ENCODE data around the gene CPLX4.
"Not testable (repeated sequence)": the region's sequence is repeated elsewhere in the genome, so short reads cannot be mapped to it uniquely, and the experiment has no call there.

The CPLX4 gene

GRCh38 chr18:59266459-59266858 lies 52.0 kb downstream of the CPLX4 start:
- DNase-seq (ENCODE audit: low read depth), result no peak
- no peak for TF ChIP-seq CTCF (IDR thresholded peaks at IDR 0.05; ENCODE audit: control insufficient read depth, insufficient read depth, low read depth, low read length, missing control alignments)
- H3K4me3 ChIP-seq (ENCODE audit: control insufficient read depth, low read depth, low read length), result no peak overlapping the region

- DNase-seq (ENCODE audit: low read depth), result no peak
- H3K4me3 ChIP-seq (ENCODE audit: control insufficient read depth, low read depth, low read length), result no peak overlapping the region
- no peak for TF ChIP-seq CTCF (IDR thresholded peaks at IDR 0.05; ENCODE audit: control insufficient read depth, insufficient read depth, low read depth, low read length, missing control alignments)
Measured at GRCh38 chr18:59265974-59266369, 52.5 kb downstream of the CPLX4 start.

- H3K4me3 ChIP-seq (ENCODE audit: control insufficient read depth, low read depth, low read length), result peak overlapping the region; percentile 36
- no peak for DNase-seq (ENCODE audit: low read depth)
- no peak for TF ChIP-seq CTCF (IDR thresholded peaks at IDR 0.05; ENCODE audit: control insufficient read depth, insufficient read depth, low read depth, low read length, missing control alignments)
Measured at GRCh38 chr18:59265246-59265973, 53.0 kb downstream of the CPLX4 start.

GRCh38 chr18:59264651-59265245 lies 53.7 kb downstream of the CPLX4 start:
- no peak for TF ChIP-seq CTCF (IDR thresholded peaks at IDR 0.05; ENCODE audit: control insufficient read depth, insufficient read depth, low read depth, low read length, missing control alignments)
- no peak for DNase-seq (ENCODE audit: low read depth)
- H3K4me3 ChIP-seq (ENCODE audit: control insufficient read depth, low read depth, low read length), result no peak overlapping the region

- no peak for DNase-seq (ENCODE audit: low read depth)
- H3K4me3 ChIP-seq (ENCODE audit: control insufficient read depth, low read depth, low read length), result no peak overlapping the region
- no peak for TF ChIP-seq CTCF (IDR thresholded peaks at IDR 0.05; ENCODE audit: control insufficient read depth, insufficient read depth, low read depth, low read length, missing control alignments)
Measured at GRCh38 chr18:59264121-59264571, 54.3 kb downstream of the CPLX4 start.

- no peak overlapping the region for H3K4me3 ChIP-seq (ENCODE audit: control insufficient read depth, low read depth, low read length)
- no peak for DNase-seq (ENCODE audit: low read depth)
- TF ChIP-seq CTCF (IDR thresholded peaks at IDR 0.05; ENCODE audit: control insufficient read depth, insufficient read depth, low read depth, low read length, missing control alignments), result no peak
Measured at GRCh38 chr18:59263661-59264060, 54.8 kb downstream of the CPLX4 start.

- not testable (repeated sequence) for DNase-seq (ENCODE audit: low read depth); H3K4me3 ChIP-seq (ENCODE audit: control insufficient read depth, low read depth, low read length)
Measured at GRCh38 chr18:59262243-59262642, 56.2 kb downstream of the CPLX4 start.

GRCh38 chr18:59261842-59262241 lies 56.6 kb downstream of the CPLX4 start:
- not testable (repeated sequence) for DNase-seq (ENCODE audit: low read depth); H3K4me3 ChIP-seq (ENCODE audit: control insufficient read depth, low read depth, low read length)

GRCh38 chr18:59255491-59255890 lies 63.0 kb downstream of the CPLX4 start:
- not testable (repeated sequence) for H3K4me3 ChIP-seq (ENCODE audit: control insufficient read depth, low read depth, low read length); DNase-seq (ENCODE audit: low read depth)
